Breast epithelium (tissue), 3 donors: ENCODE data around the gene DUSP16.
"Not testable (repeated sequence)": the region's sequence is repeated elsewhere in the genome, so short reads cannot be mapped to it uniquely, and the experiment has no call there.

Source experiments
- CTCF ChIP-seq, 3 donors: fragments of 450-650 bp; IDR thresholded peaks; one replicate each; pipeline ENCODE4 v1.5.1; 2016 to 2017; ENCODE audit warnings: antibody characterized with exemption in 3 of 3, mild to moderate bottlenecking in 3 of 3, moderate library complexity in 3 of 3
- POLR2A ChIP-seq: fragments of 450-650 bp; IDR thresholded peaks from one replicate; pipeline ENCODE4 v1.6.1; 2016; ENCODE audit warnings: antibody characterized with exemption, mild to moderate bottlenecking, moderate library complexity
- POLR2AphosphoS5 ChIP-seq, 3 donors: sonication (generic); formaldehyde crosslinking; IDR thresholded peaks; one replicate each; pipeline ENCODE4 v1.6.1; 2017; ENCODE audit warnings: antibody characterized with exemption in 3 of 3

- TF ChIP-seq CTCF (IDR thresholded peaks at IDR 0.05); POLR2A; POLR2AphosphoS5 (IDR thresholded peaks at IDR 0.05): not testable (repeated sequence)
Observed at GRCh38 chr12:12471982-12472961, 90.4 kb downstream of the DUSP16 start.
